HEK293T (cell line): ENCODE measurements around the gene FRA10AC1.

ENCODE experiments used
- CTCF ChIA-PET: fragments of 350-600 bp; formaldehyde crosslinking; extraction: SDS; loops from one replicate; lab custom pipeline; 2021; ENCODE audit warnings: antibody characterized with exemption, inconsistent platforms; lab: Yijun Ruan, JAX
- POLR2A ChIA-PET: fragments of 350-600 bp; formaldehyde crosslinking; extraction: SDS; loops from one replicate; lab custom pipeline; 2020; ENCODE audit warnings: antibody characterized with exemption, inconsistent platforms; lab: Yijun Ruan, JAX
- DNase-seq: peaks from one replicate; pipeline ENCODE4 v3.0.0; 2012; ENCODE audit warnings: mixed read lengths; ENCODE audit errors: extremely low spot score
- ARNT ChIP-seq: fragments of 450-650 bp; IDR thresholded peaks from 2 replicates; pipeline ENCODE4 v1.6.1; 2017; ENCODE audit warnings: mild to moderate bottlenecking
- BHLHE40 ChIP-seq: fragments of 450-650 bp; IDR thresholded peaks from 2 replicates; pipeline ENCODE4 v1.6.1; 2016; ENCODE audit warnings: mild to moderate bottlenecking, moderate library complexity, borderline replicate concordance
- CTBP1 ChIP-seq: fragments of 450-650 bp; IDR thresholded peaks from 2 replicates; pipeline ENCODE4 v1.6.1; 2016; ENCODE audit warnings: borderline replicate concordance
- ELF4 ChIP-seq: fragments of 450-650 bp; IDR thresholded peaks from 2 replicates; pipeline ENCODE4 v1.6.1; 2017; ENCODE audit warnings: antibody characterized with exemption
- FOXA1 ChIP-seq: fragments of 450-650 bp; IDR thresholded peaks from 2 replicates; pipeline ENCODE4 v1.6.1; 2016; ENCODE audit warnings: mild to moderate bottlenecking
- FOXK2 ChIP-seq: fragments of 450-650 bp; IDR thresholded peaks from 2 replicates; pipeline ENCODE4 v1.6.1; 2016; ENCODE audit warnings: mild to moderate bottlenecking
- FOXM1 ChIP-seq: fragments of 450-650 bp; IDR thresholded peaks from 2 replicates; pipeline ENCODE4 v1.6.1; 2017; ENCODE audit warnings: mild to moderate bottlenecking, borderline replicate concordance
- HDGF ChIP-seq: fragments of 450-650 bp; IDR thresholded peaks from 2 replicates; pipeline ENCODE4 v1.6.1; 2017; ENCODE audit warnings: antibody characterized with exemption, borderline replicate concordance
- L3MBTL2 ChIP-seq: fragments of 450-650 bp; conservative IDR thresholded peaks from 2 replicates; pipeline ENCODE4 v1.6.1; 2016; ENCODE audit warnings: mild to moderate bottlenecking
- LEF1 ChIP-seq: fragments of 450-650 bp; IDR thresholded peaks from 2 replicates; pipeline ENCODE4 v1.6.1; 2017; ENCODE audit warnings: mild to moderate bottlenecking, borderline replicate concordance
- NFRKB ChIP-seq: fragments of 450-650 bp; IDR thresholded peaks from 2 replicates; pipeline ENCODE4 v1.6.1; 2016; ENCODE audit warnings: mild to moderate bottlenecking, moderate library complexity
- SP1 ChIP-seq: fragments of 450-650 bp; IDR thresholded peaks from 2 replicates; pipeline ENCODE4 v1.6.1; 2017
- SUZ12 ChIP-seq: fragments of 450-650 bp; IDR thresholded peaks from 2 replicates; pipeline ENCODE4 v1.6.1; 2016; ENCODE audit warnings: mild to moderate bottlenecking
- TARDBP ChIP-seq: fragments of 450-650 bp; IDR thresholded peaks from 2 replicates; pipeline ENCODE4 v1.6.1; 2016
- ZNF384 ChIP-seq: fragments of 450-650 bp; IDR thresholded peaks from 2 replicates; pipeline ENCODE4 v1.6.1; 2016
- TF ChIP-seq, protein P1 (sequence below): fragments of 450-650 bp; IDR thresholded peaks from 2 replicates; pipeline ENCODE4 v1.6.1; 2016

Gene FRA10AC1

DNA sequence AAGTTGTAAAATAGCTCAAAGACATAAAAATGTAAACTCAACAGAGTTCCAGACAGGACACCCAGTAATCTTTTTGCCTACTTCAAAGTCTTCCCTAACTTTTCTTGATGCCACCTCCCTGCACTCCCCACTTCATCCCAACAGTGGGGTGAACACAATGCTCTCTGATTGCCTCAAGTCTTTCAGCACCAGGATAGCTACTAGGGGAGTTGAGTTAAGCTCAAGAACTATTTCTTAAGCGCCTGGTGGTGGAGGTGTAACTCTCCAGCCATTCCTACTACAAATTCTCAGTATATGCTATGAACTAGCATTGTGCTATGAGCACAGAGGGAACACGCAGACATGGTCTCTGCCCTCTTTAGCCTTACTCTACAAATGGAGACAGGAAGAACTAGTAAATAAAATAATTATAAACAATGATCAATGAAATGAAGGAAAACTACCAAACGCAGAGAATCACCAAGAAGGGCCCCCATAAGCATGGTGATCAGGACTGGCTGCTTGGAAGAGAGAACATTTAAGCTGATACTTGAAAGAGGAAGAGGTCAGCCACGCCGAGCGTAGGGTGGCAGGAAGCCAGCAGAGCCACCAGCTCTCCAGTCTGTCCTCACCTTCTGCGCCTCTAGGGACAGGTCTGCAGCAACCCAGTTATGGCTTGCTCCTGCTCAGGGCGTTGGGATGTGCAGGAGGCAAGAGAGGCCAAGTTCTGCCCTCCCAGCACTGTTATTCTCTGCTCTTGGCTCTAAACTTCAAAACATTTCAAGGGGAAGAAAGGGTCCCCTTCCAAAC is 16.7 kb upstream of the FRA10AC1 start:
- DNase-seq, result no peak
- POLR2A ChIA-PET, result interaction anchor here (1.7 kb wide), 1 partner anchor 17 kb away, joined by 9 read pairs; the partner anchor contains the start of gene FRA10AC1

DNA sequence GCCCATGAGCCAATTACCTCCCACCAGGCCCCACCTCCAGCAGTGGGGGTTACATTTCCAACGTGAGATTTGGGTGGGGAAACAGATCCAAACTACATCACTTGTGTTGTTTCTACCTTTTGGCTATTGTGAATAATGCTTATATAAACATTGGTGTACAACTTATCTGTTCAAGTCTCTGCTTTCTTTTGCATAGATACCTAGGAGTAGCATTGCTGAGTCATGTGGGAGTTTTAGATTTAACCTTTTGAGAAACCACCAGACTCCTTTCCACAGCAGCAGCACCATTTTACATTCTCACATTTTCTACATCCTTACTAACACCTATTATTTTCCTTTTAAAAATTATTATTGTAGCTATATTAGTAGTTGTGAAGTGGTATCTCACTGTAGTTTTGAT is 14.4 kb upstream of the FRA10AC1 start:
- CTCF ChIA-PET, result no interaction called here
- TF ChIP-seq ZNF384 (no peak), L3MBTL2 (no peak), FOXK2 (no peak), FOXA1 (no peak), NFRKB (no peak), FOXM1 (no peak), TARDBP (no peak), SUZ12 (no peak), SP1 (no peak), ARNT (no peak), ELF4 (no peak), LEF1 (no peak), BHLHE40 (no peak)
- TF ChIP-seq, protein P1, sequence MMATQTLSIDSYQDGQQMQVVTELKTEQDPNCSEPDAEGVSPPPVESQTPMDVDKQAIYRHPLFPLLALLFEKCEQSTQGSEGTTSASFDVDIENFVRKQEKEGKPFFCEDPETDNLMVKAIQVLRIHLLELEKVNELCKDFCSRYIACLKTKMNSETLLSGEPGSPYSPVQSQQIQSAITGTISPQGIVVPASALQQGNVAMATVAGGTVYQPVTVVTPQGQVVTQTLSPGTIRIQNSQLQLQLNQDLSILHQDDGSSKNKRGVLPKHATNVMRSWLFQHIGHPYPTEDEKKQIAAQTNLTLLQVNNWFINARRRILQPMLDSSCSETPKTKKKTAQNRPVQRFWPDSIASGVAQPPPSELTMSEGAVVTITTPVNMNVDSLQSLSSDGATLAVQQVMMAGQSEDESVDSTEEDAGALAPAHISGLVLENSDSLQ, result no peak
- POLR2A ChIA-PET, result no interaction called here
- no peak for DNase-seq

More for the DNA sequence above, 16.7 kb upstream of the FRA10AC1 start:
- CTCF ChIA-PET, result no interaction called here
- TF ChIP-seq ELF4 (no peak), HDGF (no peak), ARNT (no peak), CTBP1 (no peak), FOXK2 (no peak), LEF1 (no peak), BHLHE40 (no peak), TARDBP (no peak), SP1 (no peak), FOXM1 (no peak), ZNF384 (no peak), SUZ12 (no peak), FOXA1 (no peak), NFRKB (no peak), L3MBTL2 (no peak)
- TF ChIP-seq, protein P1, result no peak

DNA sequence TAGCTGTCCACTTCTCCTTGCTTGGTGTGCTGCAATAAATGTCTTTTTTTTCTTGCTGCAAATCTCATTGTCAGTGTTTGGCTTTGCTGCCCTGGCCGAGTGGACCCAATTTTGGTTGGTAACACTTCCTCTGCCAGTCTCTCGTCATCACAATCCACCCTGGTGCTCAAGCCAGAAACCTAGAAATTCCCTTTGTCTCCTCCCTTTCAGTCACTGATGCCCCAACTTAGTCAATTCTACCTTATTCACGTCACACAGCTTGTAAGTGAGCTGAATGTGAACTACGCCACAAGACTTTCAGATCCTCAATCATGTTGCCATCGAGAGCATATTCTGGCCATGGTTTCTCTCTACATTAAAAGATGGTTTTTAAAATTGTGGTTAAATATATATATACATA is 13.0 kb upstream of the FRA10AC1 start:
- no peak for TF ChIP-seq SUZ12
- TF ChIP-seq CTBP1, result no peak
- TF ChIP-seq BHLHE40, result no peak
- no peak for TF ChIP-seq L3MBTL2
- no peak for TF ChIP-seq NFRKB
- no peak for TF ChIP-seq ZNF384
- no peak for TF ChIP-seq SP1
- TF ChIP-seq FOXM1, result no peak
- no peak for TF ChIP-seq TARDBP
- TF ChIP-seq FOXA1, result no peak
- no peak for TF ChIP-seq ELF4
- TF ChIP-seq ARNT, result no peak
- no peak for DNase-seq
- POLR2A ChIA-PET, result interaction anchor here (1.8 kb wide), 1 partner anchor 13 kb away, joined by 9 read pairs; the partner anchor contains the start of gene FRA10AC1
- CTCF ChIA-PET, result no interaction called here

DNA sequence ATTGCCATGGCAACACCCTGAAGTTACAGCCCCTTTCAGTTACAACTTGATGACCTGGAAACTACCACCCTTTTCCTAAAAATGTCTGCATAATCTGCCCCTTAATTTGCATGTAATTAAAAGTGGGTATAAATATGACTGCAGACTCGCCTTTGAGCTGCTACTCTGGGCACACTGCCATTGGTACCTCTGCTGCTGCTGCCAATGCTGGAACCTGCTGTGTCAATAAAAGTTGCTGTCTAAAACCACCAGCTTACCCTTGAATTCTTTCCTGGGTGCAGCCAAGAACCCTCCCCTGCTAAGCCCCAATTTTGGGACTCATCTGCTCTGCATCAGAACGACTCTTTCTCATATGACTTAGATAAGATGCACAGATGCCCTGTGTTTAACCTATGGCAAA is 10.2 kb upstream of the FRA10AC1 start:
- no peak for TF ChIP-seq SP1
- TF ChIP-seq ZNF384, result no peak
- no peak for TF ChIP-seq CTBP1
- no peak for TF ChIP-seq L3MBTL2
- no peak for TF ChIP-seq ELF4
- no peak for TF ChIP-seq FOXA1
- no peak for TF ChIP-seq FOXK2
- no peak for TF ChIP-seq LEF1
- no peak for TF ChIP-seq HDGF
- ChIA-PET POLR2A (interaction anchor here (2.5 kb wide), 1 partner anchor 10 kb away, joined by 16 read pairs; the partner anchor contains the start of gene FRA10AC1), CTCF (no interaction called here)
- no peak for DNase-seq

DNA sequence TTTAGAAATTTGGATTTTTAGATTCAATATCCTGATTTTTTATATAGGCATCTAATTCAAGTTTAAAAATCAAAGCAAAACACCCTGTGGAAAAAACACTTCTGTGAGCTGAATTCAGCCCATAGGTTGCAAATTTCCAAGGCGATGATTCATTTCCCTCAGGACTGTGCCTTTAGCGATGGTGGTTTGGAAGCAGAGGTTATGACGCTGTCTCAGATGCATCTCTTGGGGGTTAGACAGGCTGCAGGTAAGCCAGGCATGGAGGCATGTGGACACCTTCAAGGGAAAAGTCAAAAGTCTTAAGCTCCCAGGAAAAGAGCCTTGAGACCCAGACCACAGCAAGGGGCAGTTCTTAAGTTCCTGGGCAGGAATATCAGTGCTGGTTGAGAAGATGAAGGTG is 9.5 kb upstream of the FRA10AC1 start:
- POLR2A ChIA-PET, result interaction anchor here (2.5 kb wide), 1 partner anchor 9 kb away, joined by 16 read pairs; the partner anchor contains the start of gene FRA10AC1

More for the DNA sequence above, 9.5 kb upstream of the FRA10AC1 start:
- TF ChIP-seq NFRKB, result no peak
- no peak for TF ChIP-seq ARNT
- TF ChIP-seq, protein P1, result no peak
- no peak for TF ChIP-seq CTBP1
- TF ChIP-seq LEF1, result no peak
- no peak for TF ChIP-seq FOXA1
- TF ChIP-seq HDGF, result no peak
- TF ChIP-seq SUZ12, result no peak
- no peak for TF ChIP-seq FOXK2
- TF ChIP-seq SP1, result no peak
- TF ChIP-seq BHLHE40, result no peak
- no peak for TF ChIP-seq L3MBTL2
- no peak for TF ChIP-seq FOXM1
- TF ChIP-seq ZNF384, result no peak
- TF ChIP-seq TARDBP, result no peak
- no peak for TF ChIP-seq ELF4
- DNase-seq, result no peak
- CTCF ChIA-PET, result no interaction called here
